ENCODE measurements around the gene DAPL1. TPM values are rescaled to one million over a fixed set of nuclear protein-coding genes. Genes with fewer than 3 reads are reported as not detected.

Gene DAPL1
- total RNA-seq, 1 experiment from 2014 or later: not detected

- no peaks in the 10 kb centered on the region for H3K36me3 ChIP-seq (ENCODE audit: low read depth)
- DNase-seq: no peak
- no peaks in the 10 kb centered on the region for H3K27me3 ChIP-seq (ENCODE audit: insufficient read depth, low read depth)
- ChIA-PET CTCF (no interaction called here), POLR2A (ENCODE audit: unreplicated experiment) (no interaction called here)
- no peak overlapping the region for H3K27ac ChIP-seq
- H3K4me1 ChIP-seq (replicated peaks; ENCODE audit: insufficient read depth): no peaks in the 10 kb centered on the region
- no peak overlapping the region for H3K4me3 ChIP-seq
- intact Hi-C loops (cut with micrococcal nuclease; ENCODE audit: unreplicated experiment): no loop called here
- H3F3A ChIP-seq (ENCODE audit: insufficient read depth, low read depth): no peaks in the 10 kb centered on the region
- H3K9me2 ChIP-seq (ENCODE audit: insufficient read depth): no peaks in the 10 kb centered on the region
- no peak overlapping the region for H2AFZ ChIP-seq
- H3K9me3 ChIP-seq (ENCODE audit: insufficient read depth, low read depth): no peaks in the 10 kb centered on the region
- BruUV-seq (replicated peaks): no TSS peak
- TF ChIP-seq CTCF (conservative IDR thresholded peaks at IDR 0.05) (no peak), EZH2 (IDR thresholded peaks at IDR 0.05; ENCODE audit: low read depth) (no peak)
- no peak overlapping the region for H3K4me2 ChIP-seq
- H4K20me1 ChIP-seq (ENCODE audit: insufficient read depth): no peaks in the 10 kb centered on the region
- H3K79me2 ChIP-seq (ENCODE audit: low read depth): no peaks in the 10 kb centered on the region
Measured at GRCh38 chr2:158805936-158806335, 10.8 kb downstream of the DAPL1 start.

DNA sequence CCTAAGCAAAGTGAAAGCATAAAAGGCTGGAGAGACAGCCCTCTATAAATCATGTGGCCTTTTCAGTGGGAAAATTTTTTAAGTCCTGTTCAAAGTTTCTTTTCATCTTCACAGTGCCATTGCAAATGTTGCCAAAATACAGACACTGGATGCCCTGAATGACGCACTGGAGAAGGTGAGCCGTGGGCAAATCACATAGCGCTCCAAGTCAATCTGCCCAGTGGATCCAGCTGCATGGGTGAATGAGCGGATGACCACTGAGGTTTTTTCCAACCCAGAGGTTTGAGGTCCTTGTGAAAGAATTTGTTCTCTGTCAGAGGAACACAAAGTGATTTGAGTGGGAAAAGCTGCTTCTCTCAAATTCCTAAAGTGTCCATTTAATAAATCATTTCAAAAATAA is 11.8 kb downstream of the DAPL1 start:
- no peak for TF ChIP-seq EZH2 (IDR thresholded peaks at IDR 0.05; ENCODE audit: low read depth)
- no peak for TF ChIP-seq CTCF (conservative IDR thresholded peaks at IDR 0.05)
- no TSS peak for BruUV-seq (replicated peaks)

DNA sequence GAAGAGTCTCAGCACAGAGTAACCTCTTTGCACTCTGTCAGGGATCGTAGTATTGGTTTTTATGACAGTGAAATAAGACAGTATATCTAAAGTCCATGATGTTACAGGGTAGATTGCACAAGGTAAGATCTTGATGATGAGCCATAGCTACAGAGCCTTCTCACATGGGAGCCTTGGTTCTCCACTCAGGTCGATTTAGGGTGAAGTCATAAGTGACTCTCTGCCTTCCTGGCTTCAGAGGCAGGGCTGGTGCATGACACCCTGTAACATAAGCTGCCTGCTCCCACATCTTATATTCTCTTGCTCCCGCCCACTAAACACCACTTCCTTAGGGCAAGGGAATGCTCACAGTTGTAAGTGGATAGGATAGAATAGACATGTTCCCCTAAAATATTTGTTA is 13.3 kb downstream of the DAPL1 start:
- no peak overlapping the region for H3K4me2 ChIP-seq
- TF ChIP-seq EZH2 (IDR thresholded peaks at IDR 0.05; ENCODE audit: low read depth): no peak
- no peak for TF ChIP-seq CTCF (conservative IDR thresholded peaks at IDR 0.05)
- no peaks in the 10 kb centered on the region for H4K20me1 ChIP-seq (ENCODE audit: insufficient read depth)
- no peaks in the 10 kb centered on the region for H3F3A ChIP-seq (ENCODE audit: insufficient read depth, low read depth)
- ChIA-PET CTCF (no interaction called here), POLR2A (ENCODE audit: unreplicated experiment) (no interaction called here)
- no TSS peak for BruUV-seq (replicated peaks)
- no peak overlapping the region for H2AFZ ChIP-seq
- no peaks in the 10 kb centered on the region for H3K9me3 ChIP-seq (ENCODE audit: insufficient read depth, low read depth)
- no peak for DNase-seq
- no peak overlapping the region for H3K27ac ChIP-seq
- H3K27me3 ChIP-seq (ENCODE audit: insufficient read depth, low read depth): no peaks in the 10 kb centered on the region
- H3K9me2 ChIP-seq (ENCODE audit: insufficient read depth): no peaks in the 10 kb centered on the region
- H3K79me2 ChIP-seq (ENCODE audit: low read depth): no peaks in the 10 kb centered on the region
- intact Hi-C loops (cut with micrococcal nuclease; ENCODE audit: unreplicated experiment): no loop called here
- no peaks in the 10 kb centered on the region for H3K4me1 ChIP-seq (replicated peaks; ENCODE audit: insufficient read depth)
- no peak overlapping the region for H3K4me3 ChIP-seq
- H3K36me3 ChIP-seq (ENCODE audit: low read depth): no peaks in the 10 kb centered on the region

More for the DNA sequence above, 11.8 kb downstream of the DAPL1 start:
- intact Hi-C loops (cut with micrococcal nuclease; ENCODE audit: unreplicated experiment): no loop called here
- Histone ChIP-seq H2AFZ (no peak overlapping the region), H3K4me1 (replicated peaks; ENCODE audit: insufficient read depth) (no peaks in the 10 kb centered on the region), H3K27me3 (ENCODE audit: insufficient read depth, low read depth) (no peaks in the 10 kb centered on the region), H3K27ac (no peak overlapping the region), H3K9me2 (ENCODE audit: insufficient read depth) (no peaks in the 10 kb centered on the region), H3K4me3 (no peak overlapping the region), H3K79me2 (ENCODE audit: low read depth) (no peaks in the 10 kb centered on the region), H3F3A (ENCODE audit: insufficient read depth, low read depth) (no peaks in the 10 kb centered on the region), H3K9me3 (ENCODE audit: insufficient read depth, low read depth) (no peaks in the 10 kb centered on the region), H4K20me1 (ENCODE audit: insufficient read depth) (no peaks in the 10 kb centered on the region), H3K36me3 (ENCODE audit: low read depth) (no peaks in the 10 kb centered on the region), H3K4me2 (no peak overlapping the region)
- no peak for DNase-seq
- ChIA-PET POLR2A (ENCODE audit: unreplicated experiment) (no interaction called here), CTCF (no interaction called here)
